ENCODE results near the gene METTL17. TPM values are rescaled to one million over a fixed set of nuclear protein-coding genes. Genes with fewer than 3 reads are reported as not detected.
"Not testable (repeated sequence)": the region's sequence is repeated elsewhere in the genome, so short reads cannot be mapped to it uniquely, and the experiment has no call there.

The METTL17 gene, protein sequence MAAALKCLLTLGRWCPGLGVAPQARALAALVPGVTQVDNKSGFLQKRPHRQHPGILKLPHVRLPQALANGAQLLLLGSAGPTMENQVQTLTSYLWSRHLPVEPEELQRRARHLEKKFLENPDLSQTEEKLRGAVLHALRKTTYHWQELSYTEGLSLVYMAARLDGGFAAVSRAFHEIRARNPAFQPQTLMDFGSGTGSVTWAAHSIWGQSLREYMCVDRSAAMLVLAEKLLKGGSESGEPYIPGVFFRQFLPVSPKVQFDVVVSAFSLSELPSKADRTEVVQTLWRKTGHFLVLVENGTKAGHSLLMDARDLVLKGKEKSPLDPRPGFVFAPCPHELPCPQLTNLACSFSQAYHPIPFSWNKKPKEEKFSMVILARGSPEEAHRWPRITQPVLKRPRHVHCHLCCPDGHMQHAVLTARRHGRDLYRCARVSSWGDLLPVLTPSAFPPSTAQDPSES
- polyA plus RNA-seq (ENCODE audit: insufficient read length) = 124 TPM
- long read RNA-seq, donor 1, transcript METTL17-224 (14 exons, 1,529 nt) = minor isoform, 5 of 29 reads
- long read RNA-seq, donor 1, transcript METTL17-201 (14 exons, 1,749 nt) = major isoform, 9 of 29 reads
- long read RNA-seq, donor 1, partial matches to known transcripts = 7 of 29 reads
- long read RNA-seq, donor 1, other reads (novel, unspliced or antisense) = 0 of 29 reads
- long read RNA-seq, donor 2, transcript METTL17-201 (14 exons, 1,749 nt) = major isoform, 8 of 28 reads
- long read RNA-seq, donor 2, partial matches to known transcripts = 7 of 28 reads
- long read RNA-seq, donor 2, other reads (novel, unspliced or antisense) = 0 of 28 reads
- long read RNA-seq, donor 3, partial matches to known transcripts = 8 of 20 reads
- long read RNA-seq, donor 3, other reads (novel, unspliced or antisense) = 0 of 20 reads
- long read RNA-seq, donor 4, partial matches to known transcripts = 0 of 1 reads
- long read RNA-seq, donor 4, other reads (novel, unspliced or antisense) = 0 of 1 reads
- long read RNA-seq, donor 5, transcript METTL17-224 (14 exons, 1,529 nt) = minor isoform, 6 of 39 reads
- long read RNA-seq, donor 5, transcript METTL17-201 (14 exons, 1,749 nt) = major isoform, 10 of 39 reads
- long read RNA-seq, donor 5, transcript METTL17-202 (13 exons, 1,586 nt) = minor isoform, 5 of 39 reads
- long read RNA-seq, donor 5, partial matches to known transcripts = 14 of 39 reads
- long read RNA-seq, donor 5, other reads (novel, unspliced or antisense) = 0 of 39 reads
- long read RNA-seq, donor 6, transcript METTL17-202 (13 exons, 1,586 nt) = minor isoform, 5 of 16 reads
- long read RNA-seq, donor 6, transcript METTL17-201 (14 exons, 1,749 nt) = major isoform, 6 of 16 reads
- long read RNA-seq, donor 6, partial matches to known transcripts = 0 of 16 reads
- long read RNA-seq, donor 6, other reads (novel, unspliced or antisense) = 0 of 16 reads
- long read RNA-seq, donor 7, transcript METTL17-202 (13 exons, 1,586 nt) = major isoform, 8 of 42 reads
- long read RNA-seq, donor 7, transcript METTL17-201 (14 exons, 1,749 nt) = minor isoform, 7 of 42 reads
- long read RNA-seq, donor 7, transcript METTL17-213 (5 exons, 596 nt) = minor isoform, 6 of 42 reads
- long read RNA-seq, donor 7, partial matches to known transcripts = 10 of 42 reads
- long read RNA-seq, donor 7, other reads (novel, unspliced or antisense) = 0 of 42 reads
- long read RNA-seq, donor 8, partial matches to known transcripts = 0 of 5 reads
- long read RNA-seq, donor 8, other reads (novel, unspliced or antisense) = 0 of 5 reads

DNA sequence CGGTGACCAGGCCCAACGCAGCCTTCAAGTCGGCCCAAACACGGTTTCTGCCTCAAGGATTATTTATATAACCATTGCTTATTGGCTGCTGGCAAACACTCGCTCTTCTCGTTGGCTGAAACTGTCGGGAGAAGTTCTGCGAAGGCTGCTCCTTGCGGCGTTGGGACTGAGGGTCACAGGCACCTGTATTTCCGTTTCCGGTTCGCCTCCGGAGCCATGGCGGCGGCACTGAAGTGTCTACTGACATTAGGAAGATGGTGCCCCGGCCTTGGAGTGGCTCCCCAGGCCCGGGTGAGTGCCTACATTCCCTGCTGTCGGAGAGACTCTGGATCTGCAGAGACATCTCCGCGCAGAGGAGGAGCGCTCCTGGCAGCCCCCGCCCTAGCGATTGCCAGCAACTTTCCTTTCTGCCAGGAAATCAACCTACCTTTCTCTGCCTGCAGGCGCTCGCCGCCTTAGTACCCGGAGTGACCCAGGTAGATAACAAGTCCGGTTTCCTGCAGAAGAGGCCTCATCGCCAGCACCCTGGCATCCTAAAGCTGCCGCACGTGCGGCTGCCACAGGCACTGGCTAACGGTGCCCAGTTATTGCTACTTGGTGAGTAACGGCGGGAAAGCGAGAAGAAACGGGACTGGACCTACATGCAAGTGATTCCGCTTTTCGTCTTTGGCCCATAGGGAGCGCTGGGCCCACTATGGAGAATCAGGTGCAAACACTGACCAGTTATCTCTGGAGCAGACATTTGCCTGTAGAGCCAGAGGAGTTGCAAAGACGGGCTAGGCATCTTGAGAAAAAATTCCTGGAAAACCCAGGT is at the start of gene METTL17:
Gene METTL17, plus strand, starts transcription at position 194 of the 814 bp plus-strand sequence. Its CDS starts 23 bp downstream, at position 217.
- DNase-seq = peak; percentile 96

DNA sequence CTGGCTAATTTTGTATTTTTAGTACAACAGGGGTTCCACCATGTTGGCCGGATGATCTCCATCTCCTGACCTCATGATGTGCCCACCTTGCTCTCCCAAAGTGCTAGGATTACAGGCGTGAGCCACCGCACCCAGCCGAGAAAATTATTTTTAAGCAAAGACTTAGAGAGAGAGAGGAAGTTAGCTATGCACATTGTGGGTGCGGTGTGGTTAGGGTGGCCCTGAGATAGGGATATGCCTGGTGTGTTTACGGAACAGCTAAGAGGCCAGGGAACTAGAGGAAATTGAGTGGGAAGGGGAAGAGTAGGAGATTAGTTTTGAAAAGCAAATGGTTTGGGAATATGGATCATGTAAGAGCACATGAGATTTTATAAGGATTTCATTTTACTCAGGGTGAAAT is 44.6 kb upstream of the METTL17 start:
- DNase-seq = not testable (repeated sequence)

DNA sequence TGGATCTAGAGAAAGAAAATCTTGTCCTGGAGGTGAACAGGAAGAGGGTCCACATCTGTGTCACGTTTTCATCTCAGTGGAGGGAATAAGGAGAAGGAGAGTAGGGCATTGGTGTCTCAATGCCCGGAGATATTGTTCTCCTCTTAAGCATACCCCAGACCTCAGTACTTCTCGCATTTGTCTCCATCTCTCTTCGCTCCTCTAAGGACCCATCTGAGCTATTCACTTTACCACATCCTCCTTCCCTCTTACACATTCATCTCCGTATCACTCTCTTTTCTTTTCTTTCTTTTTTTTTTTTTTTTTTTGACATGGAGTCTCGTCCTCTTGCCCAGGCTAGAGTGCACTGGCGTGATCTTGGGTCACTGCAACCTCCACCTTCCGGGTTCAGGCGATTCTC is 43.1 kb upstream of the METTL17 start:
- not testable (repeated sequence) for DNase-seq

DNA sequence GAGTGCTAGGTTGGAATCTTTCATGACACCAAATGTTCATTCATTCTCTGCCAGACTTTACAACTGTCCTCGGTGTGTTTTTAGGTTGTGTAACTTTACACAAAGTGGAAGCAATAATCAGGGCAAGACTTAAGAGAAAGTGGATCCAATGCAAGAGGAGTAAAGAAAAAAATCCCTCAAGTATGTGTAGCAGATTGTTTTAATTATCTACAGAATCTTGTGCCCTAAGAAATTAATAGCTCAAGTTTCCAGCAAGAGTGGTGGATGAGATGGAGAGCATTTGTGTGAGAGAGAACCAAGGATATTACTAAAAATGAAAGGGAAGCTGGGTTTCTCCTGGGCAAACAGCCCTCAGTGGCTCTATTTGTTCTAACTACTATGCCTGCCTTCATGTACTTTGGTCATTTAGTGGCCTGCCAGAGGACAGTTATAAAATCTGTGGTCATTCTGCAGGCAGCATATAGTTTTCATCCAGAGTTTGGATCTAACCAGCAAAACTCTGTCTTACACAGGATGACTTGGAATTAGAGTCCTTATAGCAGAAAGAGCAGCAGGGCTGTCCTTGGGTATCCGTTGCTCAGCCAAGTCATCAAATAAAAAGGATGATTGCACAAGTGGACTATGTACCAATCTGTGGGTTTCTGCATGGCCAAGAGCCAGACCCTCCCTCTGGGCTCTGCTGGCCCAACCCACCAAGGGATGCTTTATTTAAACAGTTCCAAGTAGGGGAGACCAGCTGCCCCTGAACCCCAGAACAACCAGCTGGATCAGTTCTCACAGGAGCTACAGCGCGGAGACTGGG is 34.8 kb upstream of the METTL17 start, which contains the start of gene RNASE2:
Gene RNASE2, plus strand, starts transcription at position 752 of the 802 bp plus-strand sequence. CDS start 285 bp downstream, outside the sequence.
- DNase-seq = not testable (repeated sequence)

DNA sequence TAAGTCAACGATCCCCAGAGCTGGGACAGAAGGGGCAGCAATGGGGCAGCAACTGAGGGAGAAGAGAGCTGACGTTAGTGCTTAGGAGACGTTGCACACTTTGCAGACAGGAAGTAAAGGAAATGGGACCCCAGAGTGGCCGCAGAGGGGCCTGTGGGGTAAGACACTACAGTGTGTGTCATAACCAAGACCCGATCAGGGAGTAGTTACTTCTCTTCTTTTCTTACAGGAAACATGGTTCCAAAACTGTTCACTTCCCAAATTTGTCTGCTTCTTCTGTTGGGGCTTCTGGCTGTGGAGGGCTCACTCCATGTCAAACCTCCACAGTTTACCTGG is 34.3 kb upstream of the METTL17 start:
- not testable (repeated sequence) for DNase-seq

DNA sequence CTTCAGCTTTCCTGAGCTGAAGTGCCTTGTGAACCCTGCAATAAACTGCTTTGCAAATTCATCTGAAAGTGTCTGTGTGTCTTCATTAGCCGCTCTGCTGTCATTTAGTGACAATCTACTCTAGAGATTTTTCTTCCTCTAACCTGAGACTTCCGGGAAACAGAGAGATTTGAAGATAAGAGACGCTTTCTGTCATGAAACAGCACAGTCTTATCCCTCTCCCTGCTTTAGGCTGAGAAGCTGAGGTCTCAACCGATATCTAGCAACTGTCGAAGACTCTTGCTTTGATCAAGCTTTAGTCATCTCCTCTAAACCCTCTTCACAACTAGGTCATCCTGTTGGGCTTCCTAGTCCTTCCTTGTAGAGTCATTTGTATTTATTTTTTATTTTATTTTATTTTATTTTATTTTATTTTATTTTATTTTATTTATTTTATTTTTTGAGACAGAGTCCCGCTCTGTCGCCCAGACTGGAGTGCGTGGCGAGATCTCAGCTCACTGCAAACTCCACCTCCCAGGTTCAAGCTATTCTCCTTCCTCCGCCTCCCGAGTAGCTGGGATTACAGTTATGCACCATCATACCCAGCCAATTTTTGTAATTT is 33.3 kb upstream of the METTL17 start:
- DNase-seq = no peak

DNA sequence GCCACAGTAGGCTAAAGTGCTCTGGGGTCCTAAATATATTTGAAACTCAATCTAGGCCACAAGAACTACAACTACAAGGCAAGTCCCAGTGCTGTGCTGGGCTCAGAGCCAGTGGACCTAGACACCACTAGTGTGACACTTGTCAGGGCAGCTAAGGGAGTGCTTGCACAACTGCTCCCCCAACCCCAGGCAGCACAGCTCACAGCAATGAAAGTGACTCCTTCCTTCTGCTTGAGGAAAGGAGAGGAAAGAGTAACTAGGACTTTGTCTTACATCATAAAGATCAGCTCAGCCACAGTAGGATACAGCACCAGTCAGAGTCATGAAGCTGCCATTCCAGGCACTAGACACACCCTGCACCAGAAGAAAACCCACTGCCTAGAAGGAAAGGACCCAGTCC is 30.8 kb upstream of the METTL17 start:
- not testable (repeated sequence) for DNase-seq

DNA sequence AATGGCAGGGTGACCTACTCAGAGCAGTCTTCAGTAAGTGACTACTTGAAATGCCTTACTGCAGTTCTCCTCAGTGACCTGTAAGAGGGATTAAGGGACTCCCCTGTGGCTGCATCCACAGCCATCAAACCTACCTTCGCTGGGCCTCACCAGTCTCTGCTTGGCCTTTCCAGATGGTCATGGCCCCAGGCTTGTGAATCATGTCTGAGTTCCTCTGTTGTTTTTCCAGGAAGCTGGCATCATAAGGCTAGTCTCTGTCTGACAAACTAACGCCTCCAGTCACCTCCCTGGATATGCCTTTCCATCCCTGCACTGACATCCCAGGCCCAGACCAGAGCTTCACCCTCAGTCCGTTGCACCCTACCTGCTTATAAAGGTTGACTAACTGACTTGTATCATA is 20.4 kb upstream of the METTL17 start:
- no peak for DNase-seq

DNA sequence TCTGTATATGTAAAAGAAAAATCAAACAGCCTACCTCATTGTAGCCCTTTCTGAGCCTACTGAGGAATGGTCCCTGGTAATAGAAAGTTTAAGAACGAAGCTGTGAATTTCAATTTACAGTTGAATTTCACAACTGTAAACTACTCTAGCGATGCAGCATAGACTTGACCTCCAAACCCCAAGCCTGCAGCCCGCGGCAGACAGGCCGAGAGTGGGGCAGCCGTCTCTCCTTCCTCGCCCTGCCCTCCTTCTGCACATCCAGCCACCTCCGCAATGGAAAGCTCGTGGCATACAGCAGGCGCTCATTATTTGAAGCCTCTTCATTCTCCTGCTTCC is 19.2 kb upstream of the METTL17 start:
- no peak for DNase-seq

DNA sequence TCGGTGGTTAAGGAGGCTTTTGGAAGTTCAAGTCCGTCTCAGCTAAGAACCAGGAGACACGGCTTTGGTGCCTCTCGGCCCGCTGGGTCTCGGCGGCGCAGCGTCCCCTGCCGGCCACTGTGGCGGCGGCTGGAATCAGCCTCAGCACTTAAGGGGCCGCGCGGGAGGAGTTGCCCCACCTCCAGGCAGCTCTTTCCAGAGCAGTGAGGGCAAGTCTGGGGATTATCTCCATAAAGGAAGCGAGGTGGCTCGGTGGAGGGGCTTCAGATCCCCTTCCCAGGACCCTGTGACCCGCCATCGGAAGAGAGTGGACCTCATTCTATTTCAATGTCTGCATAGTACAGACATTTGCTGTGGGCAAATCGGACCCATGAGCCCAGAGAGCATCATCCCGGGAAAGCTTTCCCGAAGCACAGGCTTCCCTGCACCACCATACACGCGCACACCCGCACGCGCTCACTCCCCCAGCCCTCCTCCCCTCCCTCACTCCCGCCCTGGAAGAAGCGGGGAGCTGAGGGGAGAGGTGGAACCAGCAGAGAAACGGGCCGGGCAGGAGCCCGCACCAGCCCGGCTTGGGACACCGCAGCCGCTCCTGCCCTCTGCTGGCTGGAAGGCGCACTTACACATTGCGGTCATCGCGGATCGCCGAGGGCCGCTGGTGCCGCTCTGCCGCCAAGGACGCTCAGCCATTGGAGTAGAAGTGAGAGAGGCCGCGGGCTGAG is 18.6 kb upstream of the METTL17 start:
- DNase-seq = peak; percentile 83

DNA sequence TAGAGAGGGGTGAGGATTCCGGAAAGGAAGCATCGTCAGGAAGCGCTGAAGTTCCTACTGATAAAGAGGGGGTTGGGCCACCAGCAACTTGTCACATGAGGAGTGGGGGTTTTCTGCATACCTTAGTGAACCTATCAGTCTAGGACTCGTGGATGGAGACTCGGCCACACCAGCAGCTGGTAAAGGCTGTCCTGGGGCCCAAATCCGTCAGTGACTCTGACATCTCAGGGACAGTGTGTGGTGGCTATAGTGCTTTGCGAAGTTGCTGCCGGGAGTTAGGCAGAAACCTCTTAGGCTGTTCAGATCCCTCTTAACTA is 18.1 kb upstream of the METTL17 start:
- no peak for DNase-seq

DNA sequence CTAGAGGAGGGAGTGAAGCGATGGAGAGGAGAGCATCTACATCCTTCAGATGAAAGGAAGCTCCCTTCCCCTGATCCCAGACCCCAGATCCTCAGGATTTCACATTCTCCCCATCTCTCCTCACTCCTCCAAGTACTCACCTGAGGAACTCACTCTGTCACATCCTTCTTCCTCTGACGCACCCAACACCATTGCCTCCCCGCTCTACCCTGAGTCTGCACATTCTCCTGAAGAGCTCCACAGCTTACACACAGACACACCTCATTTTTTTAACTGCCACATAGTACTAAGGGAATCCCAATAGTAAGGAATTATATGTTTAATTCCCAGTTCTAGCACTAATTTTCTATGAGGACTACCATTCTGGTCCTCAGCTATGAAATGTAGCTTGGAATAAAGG is 16.3 kb upstream of the METTL17 start:
- DNase-seq = no peak

DNA sequence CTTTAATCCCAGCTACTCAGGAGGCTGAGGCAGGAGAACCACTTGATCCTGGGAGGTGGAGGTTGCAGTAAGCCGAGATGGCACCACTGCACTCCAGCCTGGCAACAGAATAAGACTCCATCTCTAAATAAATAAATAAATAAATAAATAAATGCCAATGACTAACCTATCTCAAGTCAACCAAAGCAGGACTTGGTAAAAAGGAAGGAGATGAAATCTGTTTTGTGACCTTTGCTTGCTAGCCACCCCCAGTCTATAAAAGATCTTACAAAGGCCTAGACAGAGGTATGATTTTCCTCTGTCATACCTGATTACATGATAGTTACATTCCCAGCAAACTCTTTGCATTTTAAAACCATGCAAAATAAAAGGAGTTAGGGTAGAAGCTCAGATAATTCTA is 13.5 kb upstream of the METTL17 start:
- no peak for DNase-seq

DNA sequence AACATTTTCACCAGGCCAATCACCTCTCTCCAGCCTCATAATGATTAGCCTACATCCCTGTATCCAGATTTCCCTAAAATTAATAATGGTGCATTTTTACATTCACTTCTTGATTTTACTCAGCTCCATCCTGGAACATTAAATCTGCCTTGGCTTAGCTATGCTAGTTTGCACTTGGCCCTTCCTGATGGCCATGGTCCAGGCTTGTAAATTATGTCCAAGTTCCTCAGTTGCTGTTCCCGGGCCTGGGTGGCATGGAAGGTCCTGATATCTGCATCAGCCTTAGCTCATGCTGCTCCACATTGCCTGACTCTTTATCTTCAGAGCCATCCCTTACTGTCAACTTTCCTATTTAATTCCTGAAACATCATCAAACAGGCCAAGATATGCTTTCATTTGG is 11.1 kb upstream of the METTL17 start:
- no peak for DNase-seq

DNA sequence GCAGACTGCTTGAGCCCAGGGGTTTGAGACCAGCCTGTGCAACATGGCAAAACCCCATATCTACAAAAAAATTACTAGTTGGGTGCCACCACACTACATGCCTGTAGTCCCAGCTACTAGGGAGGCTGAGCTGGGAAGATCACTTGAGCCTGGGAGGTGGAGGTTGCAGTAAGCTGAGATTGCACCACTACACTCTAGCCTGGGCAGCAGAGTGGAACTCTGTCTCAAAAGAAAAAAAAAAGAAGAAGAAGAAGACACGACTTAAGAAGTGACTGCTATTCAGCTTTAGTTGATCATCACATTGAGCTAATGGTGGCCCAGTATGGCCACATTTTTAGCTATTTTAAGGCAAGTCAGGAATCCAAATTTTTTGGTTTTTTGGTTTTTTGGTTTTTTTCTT is 8.9 kb upstream of the METTL17 start:
- no peak for DNase-seq

DNA sequence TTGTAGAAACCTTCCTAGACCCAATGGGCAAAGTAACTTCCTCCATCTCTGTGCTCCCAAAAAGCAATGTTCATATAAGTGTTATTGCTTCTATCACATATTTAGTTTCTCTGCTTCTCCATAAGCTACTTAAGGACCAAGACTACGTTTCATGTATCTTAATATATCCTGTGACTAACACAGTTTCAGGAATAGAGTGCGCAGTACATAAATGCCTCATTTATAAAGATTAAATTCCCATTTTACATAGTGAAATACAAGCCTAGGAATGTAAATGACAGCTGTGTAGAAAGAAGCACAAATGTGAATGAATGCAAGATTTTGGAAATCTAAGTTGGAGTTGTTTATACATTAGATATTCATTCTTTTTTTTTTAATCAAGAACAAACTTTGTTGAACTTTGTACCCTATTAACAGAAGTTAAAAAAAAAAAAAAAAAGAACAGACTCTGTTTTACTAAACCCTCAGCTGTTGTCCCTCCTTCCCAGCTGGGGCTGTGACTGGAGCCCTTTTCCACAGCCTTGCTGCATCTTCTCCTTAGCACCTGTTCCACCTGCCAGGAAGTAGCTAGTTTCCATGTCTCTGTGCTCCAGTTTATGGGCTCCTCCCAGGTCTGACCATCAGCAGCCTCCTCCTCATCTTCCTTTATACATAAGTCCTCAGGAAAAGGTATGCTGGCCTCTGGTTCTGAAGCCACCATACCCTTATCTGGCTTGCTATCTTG is 7.0 kb upstream of the METTL17 start:
- no peak for DNase-seq

DNA sequence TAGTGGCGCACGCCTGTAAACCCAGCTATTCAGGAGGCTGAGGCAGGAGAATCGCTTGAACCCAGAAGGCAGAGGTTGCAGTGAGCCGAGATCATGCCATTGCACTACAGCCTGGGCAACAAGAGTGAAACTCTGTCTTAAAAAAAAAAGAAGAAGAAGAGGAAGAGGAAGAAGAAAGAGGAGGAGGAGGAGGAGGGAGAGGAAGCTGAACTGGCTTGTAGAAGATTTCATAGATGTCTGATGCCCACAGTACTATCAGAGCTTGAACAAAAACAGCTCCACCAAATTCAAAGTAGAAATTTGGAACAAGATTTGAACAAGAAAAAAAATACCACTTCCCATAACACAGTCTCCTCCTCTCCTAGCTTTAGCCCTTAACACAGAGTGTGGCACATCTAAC is 4.1 kb upstream of the METTL17 start:
- not testable (repeated sequence) for DNase-seq

DNA sequence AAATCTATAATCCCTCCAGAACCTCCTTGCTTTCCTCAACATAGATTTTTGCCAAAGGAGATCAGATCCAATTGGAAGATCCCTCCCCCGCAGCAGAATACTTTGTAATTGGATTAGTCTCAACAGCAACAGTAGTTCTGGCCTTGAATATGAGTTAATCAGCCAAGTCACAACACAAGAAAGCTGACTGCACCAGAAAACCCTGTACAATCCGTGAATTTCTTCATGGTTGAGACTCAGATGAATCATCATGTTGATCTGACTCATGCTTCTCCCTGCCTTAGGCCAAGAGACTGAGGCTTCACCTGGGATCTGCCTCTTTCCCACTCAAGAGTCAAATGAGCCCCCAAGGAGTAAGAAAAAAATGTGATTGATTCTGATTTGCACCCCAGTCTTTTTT is 3.0 kb upstream of the METTL17 start:
- DNase-seq = no peak

All from left kidney (tissue), 8 donors.